Measurements from ENCODE around the gene BCAS1. TPM values are rescaled to one million over a fixed set of nuclear protein-coding genes. Genes with fewer than 3 reads are reported as not detected.

The BCAS1 gene
- total RNA-seq, 2 donors from 2014 or later = not detected

DNA sequence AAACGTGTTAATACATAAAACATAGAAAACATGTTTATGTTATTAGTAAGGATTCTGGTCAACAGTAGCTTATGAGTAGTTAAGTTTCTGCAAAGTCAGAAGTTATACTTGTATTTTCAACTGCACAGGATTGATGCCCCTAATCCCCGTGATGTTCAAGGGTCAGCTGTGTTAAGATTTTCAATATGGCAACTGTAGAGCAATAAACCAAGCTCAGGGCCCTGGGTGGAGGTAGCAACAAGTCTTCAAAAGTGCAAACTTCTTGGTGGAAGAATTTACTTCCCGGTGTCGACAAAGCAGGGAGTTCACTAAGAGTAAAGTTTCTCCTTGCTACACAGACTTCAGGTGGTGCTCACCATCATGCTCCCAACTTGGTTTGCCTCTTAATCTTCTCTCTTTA is 4.1 kb upstream of the BCAS1 start:
- H3K9me3 ChIP-seq (ENCODE audit: control insufficient read depth, low read length) = no peaks in the 10 kb centered on the region
- H3K27ac Mint-ChIP-seq = no peak overlapping the region
- H3K27me3 Mint-ChIP-seq (ENCODE audit: insufficient read depth) = no peaks in the 10 kb centered on the region
- no peaks in the 10 kb centered on the region for H3K4me1 ChIP-seq (ENCODE audit: control insufficient read depth, insufficient read depth, low read length)
- no peak overlapping the region for H3K27ac ChIP-seq (ENCODE audit: low read depth, low read length)
- no peaks in the 10 kb centered on the region for H3K27me3 ChIP-seq (ENCODE audit: control insufficient read depth, insufficient read depth, low read length, poor library complexity, severe bottlenecking)
- no peak overlapping the region for H3K4me3 ChIP-seq (ENCODE audit: low read length)
- no peak for DNase-seq
- no peaks in the 10 kb centered on the region for H3K36me3 ChIP-seq (ENCODE audit: control insufficient read depth, insufficient read depth, low read length)
- H3K9me3 Mint-ChIP-seq = no peaks in the 10 kb centered on the region
- no peaks in the 10 kb centered on the region for H3K36me3 Mint-ChIP-seq (ENCODE audit: low read depth)
- WGBS, 2 experiments (ENCODE audit: insufficient coverage in 1 of 2, insufficient read length in 1 of 2) = 86 to 96% methylated on average over 3 of the region's 4 CpGs
- H3K4me3 Mint-ChIP-seq = no peak overlapping the region
- TF ChIP-seq, protein P1, sequence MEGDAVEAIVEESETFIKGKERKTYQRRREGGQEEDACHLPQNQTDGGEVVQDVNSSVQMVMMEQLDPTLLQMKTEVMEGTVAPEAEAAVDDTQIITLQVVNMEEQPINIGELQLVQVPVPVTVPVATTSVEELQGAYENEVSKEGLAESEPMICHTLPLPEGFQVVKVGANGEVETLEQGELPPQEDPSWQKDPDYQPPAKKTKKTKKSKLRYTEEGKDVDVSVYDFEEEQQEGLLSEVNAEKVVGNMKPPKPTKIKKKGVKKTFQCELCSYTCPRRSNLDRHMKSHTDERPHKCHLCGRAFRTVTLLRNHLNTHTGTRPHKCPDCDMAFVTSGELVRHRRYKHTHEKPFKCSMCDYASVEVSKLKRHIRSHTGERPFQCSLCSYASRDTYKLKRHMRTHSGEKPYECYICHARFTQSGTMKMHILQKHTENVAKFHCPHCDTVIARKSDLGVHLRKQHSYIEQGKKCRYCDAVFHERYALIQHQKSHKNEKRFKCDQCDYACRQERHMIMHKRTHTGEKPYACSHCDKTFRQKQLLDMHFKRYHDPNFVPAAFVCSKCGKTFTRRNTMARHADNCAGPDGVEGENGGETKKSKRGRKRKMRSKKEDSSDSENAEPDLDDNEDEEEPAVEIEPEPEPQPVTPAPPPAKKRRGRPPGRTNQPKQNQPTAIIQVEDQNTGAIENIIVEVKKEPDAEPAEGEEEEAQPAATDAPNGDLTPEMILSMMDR (conservative IDR thresholded peaks at IDR 0.05) = no peak
- no peak overlapping the region for H3K9ac ChIP-seq (ENCODE audit: extremely low read depth, low read length, poor library complexity, severe bottlenecking)
- H3K4me1 Mint-ChIP-seq = peaks cover 2% of the 10 kb centered on the region

DNA sequence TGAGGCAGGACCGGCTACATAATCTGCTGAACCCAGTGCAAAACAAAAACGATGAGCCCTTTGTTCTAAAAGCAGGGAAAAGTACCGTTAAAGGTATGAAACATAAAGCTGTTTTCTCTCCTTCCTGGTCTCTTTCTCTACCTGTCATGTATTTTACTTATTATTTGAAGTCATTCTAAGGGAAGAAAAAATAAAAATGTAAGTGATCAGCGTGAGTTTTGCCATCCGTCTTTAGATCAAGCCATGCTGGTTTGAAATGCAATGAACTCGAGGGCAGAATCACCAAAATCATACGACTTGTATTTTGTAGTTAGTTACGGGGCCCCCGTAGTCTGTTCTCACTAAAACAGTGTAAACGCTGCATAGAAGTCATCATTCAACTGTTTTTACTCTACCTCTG is 2.9 kb upstream of the BCAS1 start:
- H3K4me1 ChIP-seq (ENCODE audit: control insufficient read depth, insufficient read depth, low read length) = no peaks in the 10 kb centered on the region
- H3K27ac Mint-ChIP-seq = no peak overlapping the region
- H3K9me3 ChIP-seq (ENCODE audit: control insufficient read depth, low read length) = no peaks in the 10 kb centered on the region
- 87 to 89% methylated on average over 9 to 10 of the region's 10 CpGs for WGBS, 2 experiments (ENCODE audit: insufficient coverage in 1 of 2, insufficient read length in 1 of 2)
- H3K36me3 ChIP-seq (ENCODE audit: control insufficient read depth, insufficient read depth, low read length) = no peaks in the 10 kb centered on the region
- TF ChIP-seq, protein P1 (conservative IDR thresholded peaks at IDR 0.05) = no peak
- no peak for DNase-seq
- H3K9me3 Mint-ChIP-seq = no peaks in the 10 kb centered on the region
- H3K9ac ChIP-seq (ENCODE audit: extremely low read depth, low read length, poor library complexity, severe bottlenecking) = no peak overlapping the region
- no peak overlapping the region for H3K4me3 Mint-ChIP-seq
- H3K27ac ChIP-seq (ENCODE audit: low read depth, low read length) = no peak overlapping the region
- peaks cover 14% of the 10 kb centered on the region for H3K4me1 Mint-ChIP-seq
- no peak overlapping the region for H3K4me3 ChIP-seq (ENCODE audit: low read length)
- no peaks in the 10 kb centered on the region for H3K27me3 Mint-ChIP-seq (ENCODE audit: insufficient read depth)
- no peaks in the 10 kb centered on the region for H3K27me3 ChIP-seq (ENCODE audit: control insufficient read depth, insufficient read depth, low read length, poor library complexity, severe bottlenecking)
- no peaks in the 10 kb centered on the region for H3K36me3 Mint-ChIP-seq (ENCODE audit: low read depth)

DNA sequence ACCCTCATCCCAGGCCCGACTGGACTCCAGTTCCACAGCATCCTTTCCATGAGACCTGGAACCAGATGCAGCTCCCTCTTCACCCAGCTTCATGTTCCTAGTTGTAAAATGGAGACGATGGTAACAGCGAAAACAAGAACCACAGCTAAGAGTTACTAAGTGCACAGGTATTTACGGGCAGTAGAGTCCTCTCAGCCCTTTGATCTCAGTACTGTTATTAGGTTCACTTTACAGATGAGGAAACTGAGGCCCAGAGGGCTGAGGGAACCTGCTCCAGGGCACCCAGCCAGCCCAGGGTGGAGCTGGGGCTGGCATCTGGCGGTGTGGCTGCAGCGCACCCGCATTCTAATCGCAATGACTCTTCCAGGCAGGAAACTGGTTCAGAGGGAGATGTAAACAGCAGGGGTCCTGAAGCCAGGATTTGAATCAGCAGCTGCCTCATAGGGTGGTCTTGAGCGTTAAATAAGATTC is 858 bp downstream of the BCAS1 start:
- Mint-ChIP-seq H3K36me3 (ENCODE audit: low read depth) (no peaks in the 10 kb centered on the region), H3K4me3 (no peak overlapping the region), H3K27me3 (ENCODE audit: insufficient read depth) (no peaks in the 10 kb centered on the region), H3K27ac (no peak overlapping the region), H3K9me3 (no peaks in the 10 kb centered on the region), H3K4me1 (peaks cover 27% of the 10 kb centered on the region)
- H3K27me3 ChIP-seq (ENCODE audit: control insufficient read depth, insufficient read depth, low read length, poor library complexity, severe bottlenecking) = no peaks in the 10 kb centered on the region
- H3K4me1 ChIP-seq (ENCODE audit: control insufficient read depth, insufficient read depth, low read length) = peaks cover 4% of the 10 kb centered on the region
- no peak overlapping the region for H3K27ac ChIP-seq (ENCODE audit: low read depth, low read length)
- DNase-seq = no peak
- TF ChIP-seq, protein P1 (conservative IDR thresholded peaks at IDR 0.05) = no peak
- H3K9me3 ChIP-seq (ENCODE audit: control insufficient read depth, low read length) = no peaks in the 10 kb centered on the region
- H3K4me3 ChIP-seq (ENCODE audit: low read length) = no peak overlapping the region
- 81 to 91% methylated on average over 4 to 9 of the region's 9 CpGs for WGBS, 2 experiments (ENCODE audit: insufficient coverage in 1 of 2, insufficient read length in 1 of 2)
- H3K36me3 ChIP-seq (ENCODE audit: control insufficient read depth, insufficient read depth, low read length) = no peaks in the 10 kb centered on the region
- H3K9ac ChIP-seq (ENCODE audit: extremely low read depth, low read length, poor library complexity, severe bottlenecking) = no peak overlapping the region
